Medulla oblongata (tissue), 1 donor: ENCODE data around the gene EIF2AK2.
A peak's percentile ranks its signal among the peaks of the same experiment; 100 is the strongest.
"Not testable (repeated sequence)": the region's sequence is repeated elsewhere in the genome, so short reads cannot be mapped to it uniquely, and the experiment has no call there.

Experiments used
- DNase-seq: peaks from one replicate; pipeline ENCODE4 v3.0.0-alpha.2; 2015; ENCODE audit errors: extremely low spot score

The EIF2AK2 gene

GRCh38 chr2:37156857-37157714 is at the start of gene EIF2AK2:
Gene EIF2AK2 (minus strand): TSS chr2:37156980. CDS start chr2:37147806, 9,174 bp downstream.
- DNase-seq = peak; percentile 74

DNA sequence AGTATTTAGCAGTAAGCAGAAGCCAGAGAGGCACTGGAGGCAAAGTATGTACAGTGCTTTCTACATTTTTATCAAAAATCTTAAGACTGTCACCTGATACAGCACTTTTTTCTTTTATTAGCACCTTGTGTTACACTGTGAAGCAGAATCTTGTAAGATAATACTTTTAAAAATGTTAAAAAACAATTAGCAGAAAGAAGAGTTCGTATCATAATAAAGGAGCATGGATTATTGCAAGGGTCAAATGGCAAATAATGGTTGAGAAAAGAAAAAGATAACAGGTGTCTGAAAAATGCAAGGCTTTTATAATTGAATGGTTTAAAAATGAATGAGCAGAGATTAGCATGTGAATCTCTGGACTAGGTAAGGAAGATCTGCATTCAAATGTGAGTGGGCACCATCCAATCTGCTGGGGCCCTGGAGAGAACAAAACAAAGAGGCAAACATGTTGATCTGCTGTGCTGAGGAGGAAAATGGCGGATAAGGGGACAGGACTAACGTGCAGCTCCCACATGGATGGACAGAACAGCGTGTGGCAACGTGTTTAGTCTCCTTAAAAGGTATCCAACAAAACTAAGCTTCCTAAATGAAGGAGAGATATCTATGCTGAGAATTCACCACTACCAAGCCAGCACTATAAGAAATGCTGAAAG is 49.0 kb upstream of the EIF2AK2 start:
- DNase-seq = no peak

DNA sequence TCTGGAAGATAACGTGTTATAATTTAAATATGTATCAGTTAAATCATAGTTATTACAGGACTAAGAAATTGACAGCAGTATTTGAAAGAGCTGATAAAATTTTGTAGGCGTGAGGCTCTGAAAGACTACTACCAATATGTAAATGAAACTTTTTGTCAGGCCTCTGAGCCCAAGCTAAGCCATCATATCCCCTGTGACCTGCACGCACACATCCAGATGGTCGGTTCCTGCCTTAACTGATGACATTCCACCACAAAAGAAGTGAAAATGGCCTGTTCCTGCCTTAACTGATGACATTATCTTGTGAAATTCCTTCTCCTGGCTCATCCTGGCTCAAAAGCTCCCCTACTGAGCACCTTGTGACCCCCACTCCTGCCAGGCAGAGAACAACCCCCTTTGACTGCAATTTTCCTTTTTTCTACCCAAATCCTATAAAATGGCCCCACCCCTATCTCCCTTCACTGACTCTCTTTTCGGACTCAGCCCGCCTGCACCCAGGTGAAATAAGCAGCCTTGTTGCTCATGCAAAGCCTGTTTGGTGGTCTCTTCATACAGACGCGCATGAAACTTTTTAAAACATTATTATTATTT is 48.4 kb upstream of the EIF2AK2 start:
- DNase-seq = not testable (repeated sequence)

- no peak for DNase-seq
Observed at GRCh38 chr2:37203708-37204107, 46.9 kb upstream of the EIF2AK2 start.

GRCh38 chr2:37201766-37202165 is 45.0 kb upstream of the EIF2AK2 start:
- DNase-seq = no peak

GRCh38 chr2:37201208-37201607 is 44.4 kb upstream of the EIF2AK2 start:
- no peak for DNase-seq

DNA sequence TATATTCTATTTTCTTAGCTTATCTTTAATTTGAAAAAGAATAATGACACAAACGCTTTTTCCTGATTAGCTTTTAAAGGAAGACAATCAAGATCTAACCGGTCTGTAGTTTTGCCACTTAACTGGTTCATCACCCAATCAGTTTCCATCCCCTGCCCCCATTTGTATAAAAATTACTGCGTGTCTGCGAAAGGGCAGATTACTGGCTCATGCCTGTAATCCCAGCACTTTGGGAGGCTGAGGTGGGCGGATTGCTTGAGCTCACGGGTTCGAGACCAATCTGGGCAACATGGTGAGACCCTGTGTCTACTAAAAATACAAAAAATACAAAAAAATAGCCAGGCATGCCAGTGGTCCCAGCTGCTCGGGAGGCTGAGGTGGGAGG is 41.9 kb upstream of the EIF2AK2 start:
- no peak for DNase-seq

DNA sequence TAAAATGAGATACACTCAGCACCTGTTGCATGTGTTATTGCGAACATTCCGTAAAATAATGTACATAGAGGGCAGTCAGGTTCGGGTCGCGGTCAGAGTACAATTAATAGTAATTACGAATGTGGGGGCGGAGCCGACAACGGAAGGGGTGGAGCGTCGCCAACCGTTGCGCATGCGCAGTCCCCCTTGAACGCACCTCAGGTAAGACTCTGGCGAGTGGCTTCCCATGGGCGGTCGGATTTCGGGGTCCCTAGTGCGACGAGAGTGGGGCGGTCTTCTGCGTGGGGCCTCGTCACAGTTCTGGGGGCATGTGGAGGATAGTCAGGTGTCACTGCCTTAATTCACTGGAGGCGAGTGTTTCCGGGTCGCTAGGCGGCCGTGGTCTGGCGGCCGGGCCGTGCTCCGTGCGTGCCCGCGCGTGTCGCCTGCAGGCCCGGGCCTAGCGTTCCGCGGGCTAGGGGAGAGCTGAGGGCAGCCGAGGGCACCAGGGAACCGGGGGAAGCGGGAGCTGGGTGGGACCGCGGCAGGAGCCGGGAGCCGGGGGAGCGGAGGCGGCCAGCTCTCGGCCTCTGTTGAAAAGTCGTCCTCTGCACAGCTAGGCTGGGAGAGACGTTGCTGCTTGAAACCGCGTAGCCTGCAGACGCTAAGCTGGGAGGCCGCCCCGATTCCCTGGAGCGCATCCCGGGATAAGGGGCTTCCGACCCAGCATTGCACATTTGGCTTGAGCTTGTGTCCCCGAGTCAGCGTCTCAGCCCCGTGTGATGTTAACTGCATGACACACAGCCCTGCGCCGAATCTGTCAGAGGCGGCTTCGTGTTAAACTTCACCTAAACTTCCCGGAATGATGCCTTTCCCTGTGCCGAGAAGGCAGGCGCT is 39.8 kb upstream of the EIF2AK2 start, which contains the start of gene CEBPZOS:
Gene CEBPZOS (plus strand): TSS at position 177 of the 876 bp plus-strand sequence. CDS start 3,209 bp downstream, outside the sequence.
- peak; percentile 83 for DNase-seq

DNA sequence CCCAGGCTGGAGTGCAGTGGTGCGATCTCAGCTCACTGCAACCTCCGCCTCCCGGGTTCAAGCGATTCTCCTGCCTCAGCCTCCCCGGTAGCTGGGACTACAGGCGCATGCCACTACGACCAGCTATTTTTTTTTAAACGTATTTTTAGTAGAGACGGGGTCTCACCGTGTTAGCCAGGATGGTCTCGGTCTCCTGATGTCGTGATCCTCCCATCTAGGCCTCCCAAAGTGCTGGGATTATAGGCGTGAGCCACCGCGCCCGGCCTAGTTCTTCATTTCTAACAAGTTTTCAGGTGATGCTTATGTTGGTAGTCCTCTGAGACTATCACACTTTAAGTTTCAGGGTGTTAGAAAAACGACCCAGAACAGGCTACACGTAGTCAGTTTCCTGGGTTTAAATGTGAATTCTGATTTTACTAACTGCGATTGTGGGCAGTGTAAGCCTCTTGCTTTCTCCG is 39.1 kb upstream of the EIF2AK2 start:
- DNase-seq = not testable (repeated sequence)

GRCh38 chr2:37192551-37192950 is 35.8 kb upstream of the EIF2AK2 start:
- no peak for DNase-seq

DNA sequence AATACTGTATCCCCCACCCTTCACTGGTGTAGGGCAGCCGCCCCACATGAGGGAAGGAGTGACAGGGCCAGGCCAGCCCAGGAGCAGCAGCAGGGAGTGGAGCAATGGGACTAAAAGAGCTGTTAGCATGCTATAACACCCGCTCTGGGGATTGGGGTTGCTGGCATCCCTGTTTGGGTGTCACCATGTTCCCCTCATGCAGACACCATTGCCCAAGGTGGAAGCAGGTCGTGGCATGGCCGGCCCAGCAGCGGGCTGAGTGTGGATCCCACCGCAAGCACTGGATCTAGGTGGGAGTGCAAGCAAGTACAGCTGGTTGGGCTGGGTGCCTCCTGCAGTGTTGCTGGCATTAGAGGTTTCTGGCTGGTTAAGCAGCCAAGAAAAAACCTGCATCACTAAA is 35.0 kb upstream of the EIF2AK2 start:
- DNase-seq = no peak

GRCh38 chr2:37191253-37191652 is 34.5 kb upstream of the EIF2AK2 start:
- no peak for DNase-seq

- no peak for DNase-seq
Observed at GRCh38 chr2:37190290-37190689, 33.5 kb upstream of the EIF2AK2 start.

- DNase-seq = peak; percentile 17
Observed at GRCh38 chr2:37189452-37190153, 32.8 kb upstream of the EIF2AK2 start.

GRCh38 chr2:37188570-37188969 is 31.8 kb upstream of the EIF2AK2 start, which contains the start of gene SULT6B1:
Gene SULT6B1 (minus strand): TSS chr2:37188670. CDS start chr2:37188640, 30 bp downstream.
- DNase-seq = no peak

- no peak for DNase-seq
Observed at GRCh38 chr2:37181726-37182684, 25.2 kb upstream of the EIF2AK2 start.

DNA sequence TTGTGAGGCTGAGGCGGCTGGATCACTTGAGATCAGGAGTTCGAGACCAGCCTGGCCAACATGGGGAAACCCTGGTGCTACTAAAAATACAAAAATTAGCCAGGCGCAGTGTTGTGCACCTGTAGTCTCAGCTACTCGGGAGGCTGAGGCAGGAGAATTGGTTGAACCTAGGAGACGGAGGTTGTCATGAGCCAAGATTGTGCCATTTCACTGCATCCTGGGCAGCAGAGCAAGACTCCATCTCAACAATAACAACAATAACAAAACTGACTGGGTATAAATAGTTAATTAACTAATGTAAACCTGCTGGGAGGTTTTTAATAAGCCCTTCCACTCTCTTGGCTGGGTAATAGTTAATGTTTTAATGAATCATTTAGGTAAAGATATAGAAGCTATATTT is 23.9 kb upstream of the EIF2AK2 start:
- DNase-seq = no peak

GRCh38 chr2:37180006-37180639 is 23.3 kb upstream of the EIF2AK2 start:
- peak; percentile 57 for DNase-seq

DNA sequence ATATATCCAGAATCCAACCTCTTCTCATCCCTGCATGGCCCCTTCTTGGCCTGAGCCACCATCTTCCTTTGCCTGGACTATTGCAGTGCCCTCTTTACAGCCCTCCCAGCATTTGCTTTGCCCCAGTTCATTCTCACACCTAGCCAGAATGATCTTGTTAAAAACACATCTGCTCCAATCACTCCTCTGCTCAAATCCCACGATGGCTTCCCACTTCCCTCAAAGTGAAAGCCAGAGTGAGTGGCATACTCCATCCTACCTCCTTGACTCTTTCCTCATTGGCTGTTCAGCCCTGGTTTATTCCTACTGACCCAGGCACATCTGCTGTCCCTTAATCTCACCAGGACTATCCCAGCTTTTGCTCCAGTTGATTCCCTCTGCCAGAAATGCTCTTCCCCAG is 17.0 kb upstream of the EIF2AK2 start:
- DNase-seq = no peak
